ENCODE data around the gene TP53BP1.

DNA sequence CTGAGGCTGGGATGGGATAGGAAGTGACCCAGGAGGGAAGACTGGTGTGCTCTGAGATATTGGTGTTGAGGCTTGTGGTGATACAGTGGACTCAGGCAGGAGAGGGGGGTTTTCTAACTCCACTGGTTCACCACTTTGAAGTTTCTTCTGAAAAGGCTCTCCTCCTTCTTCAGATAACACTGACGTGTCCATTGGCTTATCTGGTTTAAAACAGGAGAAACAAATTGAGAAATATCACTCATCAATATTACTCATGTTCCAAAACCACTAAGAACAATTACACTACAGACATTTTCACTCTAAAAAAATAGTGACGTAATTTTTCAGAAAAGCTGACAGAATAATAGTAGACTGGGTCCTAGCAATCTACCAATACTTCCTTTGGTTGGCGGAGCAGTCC is 23.1 kb downstream of the TP53BP1 start:
- TF ChIP-seq, protein P1, sequence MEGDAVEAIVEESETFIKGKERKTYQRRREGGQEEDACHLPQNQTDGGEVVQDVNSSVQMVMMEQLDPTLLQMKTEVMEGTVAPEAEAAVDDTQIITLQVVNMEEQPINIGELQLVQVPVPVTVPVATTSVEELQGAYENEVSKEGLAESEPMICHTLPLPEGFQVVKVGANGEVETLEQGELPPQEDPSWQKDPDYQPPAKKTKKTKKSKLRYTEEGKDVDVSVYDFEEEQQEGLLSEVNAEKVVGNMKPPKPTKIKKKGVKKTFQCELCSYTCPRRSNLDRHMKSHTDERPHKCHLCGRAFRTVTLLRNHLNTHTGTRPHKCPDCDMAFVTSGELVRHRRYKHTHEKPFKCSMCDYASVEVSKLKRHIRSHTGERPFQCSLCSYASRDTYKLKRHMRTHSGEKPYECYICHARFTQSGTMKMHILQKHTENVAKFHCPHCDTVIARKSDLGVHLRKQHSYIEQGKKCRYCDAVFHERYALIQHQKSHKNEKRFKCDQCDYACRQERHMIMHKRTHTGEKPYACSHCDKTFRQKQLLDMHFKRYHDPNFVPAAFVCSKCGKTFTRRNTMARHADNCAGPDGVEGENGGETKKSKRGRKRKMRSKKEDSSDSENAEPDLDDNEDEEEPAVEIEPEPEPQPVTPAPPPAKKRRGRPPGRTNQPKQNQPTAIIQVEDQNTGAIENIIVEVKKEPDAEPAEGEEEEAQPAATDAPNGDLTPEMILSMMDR (IDR thresholded peaks at IDR 0.05; ENCODE audit: low read depth, low read length, poor library complexity, severe bottlenecking), result no peak
- no peak for TF ChIP-seq EZH2phosphoT487 (IDR thresholded peaks at IDR 0.05; ENCODE audit: borderline replicate concordance, low read length)
